OCI-LY7 (cell line): ENCODE measurements around the gene DTX3L. TPM values are rescaled to one million over a fixed set of nuclear protein-coding genes. Genes with fewer than 3 reads are reported as not detected.

ENCODE experiments used
- BruUV-seq: library from RNA; stranded (reverse); fragments of 400-500 nt; replicated peaks from 2 replicates; lab custom pipeline; 2021; lab: Mats Ljungman, UMichigan
- CTCF ChIA-PET: fragments of 300-600 bp; sonication (Branson Sonifier 250); formaldehyde crosslinking; loops from one replicate; lab custom pipeline; 2022; ENCODE audit warnings: antibody characterized with exemption; ENCODE audit not compliant: unreplicated experiment; lab: Charles Lee
- POLR2A ChIA-PET: fragments of 300-600 bp; sonication (Branson Sonifier 250); formaldehyde crosslinking; loops from one replicate; lab custom pipeline; 2022; ENCODE audit warnings: antibody characterized with exemption; lab: Charles Lee
- DNase-seq: peaks from one replicate; pipeline ENCODE4 v3.0.0-alpha.2; 2015; ENCODE audit warnings: low spot score
- H2AFZ ChIP-seq: fragments of 200-600 bp; sonication (generic), shearing (Covaris generic); 2 replicates; pipeline ENCODE4 v1.6.1; 2014; ENCODE audit warnings: mild to moderate bottlenecking, antibody characterized with exemption, low read length, moderate library complexity
- H3K27ac ChIP-seq: fragments of 200-600 bp; sonication (generic); 2 replicates; pipeline ENCODE4 v1.5.1; 2014; ENCODE audit warnings: mixed run types, low read depth, mild to moderate bottlenecking, moderate library complexity, low read length, inconsistent platforms; ENCODE audit not compliant: poor library complexity, severe bottlenecking
- H3K36me3 ChIP-seq: fragments of 200-600 bp; sonication (generic); 2 replicates; pipeline ENCODE4 v1.6.1; 2014; ENCODE audit warnings: mild to moderate bottlenecking, antibody characterized with exemption, low read length, moderate library complexity, mixed read lengths; ENCODE audit not compliant: insufficient read depth
- H3K4me1 ChIP-seq: fragments of 200-600 bp; sonication (generic); 2 replicates; pipeline ENCODE4 v1.5.1; 2014; ENCODE audit warnings: mild to moderate bottlenecking, low read length; ENCODE audit not compliant: insufficient read depth, poor library complexity, severe bottlenecking
- H3K4me2 ChIP-seq: fragments of 200-600 bp; sonication (generic); 2 replicates; pipeline ENCODE4 v1.6.1; 2014; ENCODE audit warnings: mild to moderate bottlenecking, low read length
- H3K4me3 ChIP-seq: fragments of 200-600 bp; sonication (generic); 2 replicates; pipeline ENCODE4 v1.5.1; 2014; ENCODE audit warnings: mild to moderate bottlenecking, low read depth, low read length; ENCODE audit not compliant: poor library complexity, severe bottlenecking
- H3K79me2 ChIP-seq: fragments of 200-600 bp; sonication (generic); 2 replicates; pipeline ENCODE4 v1.6.1; 2016; ENCODE audit warnings: low read depth, mild to moderate bottlenecking, low read length, moderate library complexity, mixed read lengths; ENCODE audit not compliant: insufficient read depth
- H3K9me2 ChIP-seq: fragments of 200-600 bp; sonication (generic); 2 replicates; pipeline ENCODE4 v1.6.1; 2016; ENCODE audit warnings: mild to moderate bottlenecking, low read length, mixed read lengths; ENCODE audit not compliant: insufficient read depth
- H3K9me3 ChIP-seq: fragments of 200-600 bp; sonication (generic); 2 replicates; pipeline ENCODE4 v1.6.1; 2014; ENCODE audit warnings: mild to moderate bottlenecking, mixed run types, low read length, mixed read lengths
- H4K20me1 ChIP-seq: fragments of 200-600 bp; sonication (generic); 2 replicates; pipeline ENCODE4 v1.6.1; 2014; ENCODE audit warnings: mild to moderate bottlenecking, antibody characterized with exemption, low read length, moderate library complexity, mixed read lengths; ENCODE audit not compliant: insufficient read depth
- EZH2phosphoT487 ChIP-seq: fragments of 200-600 bp; sonication (generic); IDR thresholded peaks from 2 replicates; pipeline ENCODE4 v1.6.1; 2018; ENCODE audit warnings: low read depth, borderline replicate concordance, mild to moderate bottlenecking, mixed run types, antibody characterized with exemption, low read length, moderate library complexity, mixed read lengths
- intact Hi-C: fragments of 100-400 bp; cut with micrococcal nuclease; formaldehyde crosslinking; loops from one replicate; pipeline ENCODE4 v1.10.0; 2022; ENCODE audit not compliant: unreplicated experiment
- total RNA-seq, 2 experiments: library from RNA; depleted of rRNA in 1 of 2; stranded (reverse); fragments of >200 nt in 1 of 2; shearing (Covaris generic) in 1 of 2; gene quantifications; 2 replicates each; pipeline ENCODE4 v1.2.3, GENCODE V29; 2014 to 2022
- TF ChIP-seq, protein P1 (sequence below): fragments of 200-600 bp; sonication (generic); conservative IDR thresholded peaks from 2 replicates; pipeline ENCODE4 v1.5.1; 2014; ENCODE audit warnings: mild to moderate bottlenecking, antibody characterized with exemption, low read length, moderate library complexity, mixed read lengths

The DTX3L gene
- total RNA-seq, 2 experiments from 2014 or later: 1.3 to 1.5 TPM

GRCh38 chr3:122606330-122606729, 42.2 kb downstream of the DTX3L start:
- no peaks in the 10 kb centered on the region for H3K36me3 ChIP-seq
- no peak for TF ChIP-seq EZH2phosphoT487
- TF ChIP-seq, protein P1, sequence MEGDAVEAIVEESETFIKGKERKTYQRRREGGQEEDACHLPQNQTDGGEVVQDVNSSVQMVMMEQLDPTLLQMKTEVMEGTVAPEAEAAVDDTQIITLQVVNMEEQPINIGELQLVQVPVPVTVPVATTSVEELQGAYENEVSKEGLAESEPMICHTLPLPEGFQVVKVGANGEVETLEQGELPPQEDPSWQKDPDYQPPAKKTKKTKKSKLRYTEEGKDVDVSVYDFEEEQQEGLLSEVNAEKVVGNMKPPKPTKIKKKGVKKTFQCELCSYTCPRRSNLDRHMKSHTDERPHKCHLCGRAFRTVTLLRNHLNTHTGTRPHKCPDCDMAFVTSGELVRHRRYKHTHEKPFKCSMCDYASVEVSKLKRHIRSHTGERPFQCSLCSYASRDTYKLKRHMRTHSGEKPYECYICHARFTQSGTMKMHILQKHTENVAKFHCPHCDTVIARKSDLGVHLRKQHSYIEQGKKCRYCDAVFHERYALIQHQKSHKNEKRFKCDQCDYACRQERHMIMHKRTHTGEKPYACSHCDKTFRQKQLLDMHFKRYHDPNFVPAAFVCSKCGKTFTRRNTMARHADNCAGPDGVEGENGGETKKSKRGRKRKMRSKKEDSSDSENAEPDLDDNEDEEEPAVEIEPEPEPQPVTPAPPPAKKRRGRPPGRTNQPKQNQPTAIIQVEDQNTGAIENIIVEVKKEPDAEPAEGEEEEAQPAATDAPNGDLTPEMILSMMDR: no peak
- no TSS peak for BruUV-seq
- no peaks in the 10 kb centered on the region for H3K9me2 ChIP-seq
- POLR2A ChIA-PET: no interaction called here
- H4K20me1 ChIP-seq: no peaks in the 10 kb centered on the region
- H2AFZ ChIP-seq: no peak overlapping the region
- no peak overlapping the region for H3K27ac ChIP-seq
- DNase-seq: no peak
- CTCF ChIA-PET: no interaction called here
- intact Hi-C loops: no loop called here
- no peaks in the 10 kb centered on the region for H3K4me1 ChIP-seq
- no peak overlapping the region for H3K4me3 ChIP-seq
- H3K4me2 ChIP-seq: no peak overlapping the region
- no peaks in the 10 kb centered on the region for H3K79me2 ChIP-seq
- no peaks in the 10 kb centered on the region for H3K9me3 ChIP-seq

DNA sequence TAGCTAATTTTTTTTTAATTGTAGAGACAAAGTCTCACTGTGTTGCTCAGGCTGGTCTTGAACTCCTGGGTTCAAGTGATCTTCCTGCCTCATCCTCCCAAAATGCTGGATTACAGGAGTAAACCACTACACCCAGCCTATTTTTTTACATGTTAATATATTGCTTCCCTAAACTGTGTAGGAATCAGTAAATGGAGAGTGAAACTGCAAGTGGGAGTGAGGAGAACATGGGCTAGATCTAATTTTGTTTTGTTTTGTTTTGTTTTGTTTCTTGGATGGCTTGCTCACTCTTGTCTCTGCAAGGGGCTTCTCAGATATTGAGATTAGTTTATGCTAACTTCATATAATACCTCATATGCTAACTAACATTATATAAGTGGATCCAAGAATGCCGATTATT, 44.8 kb downstream of the DTX3L start:
- intact Hi-C loops: no loop called here
- POLR2A ChIA-PET: no interaction called here

More for the DNA sequence above, 44.8 kb downstream of the DTX3L start:
- H3K4me1 ChIP-seq: no peaks in the 10 kb centered on the region
- no peaks in the 10 kb centered on the region for H3K9me3 ChIP-seq
- H3K4me3 ChIP-seq: no peak overlapping the region
- no peak overlapping the region for H3K27ac ChIP-seq
- H4K20me1 ChIP-seq: no peaks in the 10 kb centered on the region
- H3K4me2 ChIP-seq: no peak overlapping the region
- CTCF ChIA-PET: no interaction called here
- H3K79me2 ChIP-seq: no peaks in the 10 kb centered on the region
- no peaks in the 10 kb centered on the region for H3K9me2 ChIP-seq
- no peak overlapping the region for H2AFZ ChIP-seq
- no peaks in the 10 kb centered on the region for H3K36me3 ChIP-seq
- no peak for DNase-seq
- TF ChIP-seq, protein P1: no peak
- TF ChIP-seq EZH2phosphoT487: no peak
- BruUV-seq: no TSS peak
